ENCODE data around the gene TEKT2. TPM values are rescaled to one million over a fixed set of nuclear protein-coding genes. Genes with fewer than 3 reads are reported as not detected.

Gene TEKT2
- total and polyA plus RNA-seq, 9 donors = 0.12 to 22.5 (median 1.4) TPM

- Histone ChIP-seq H3K36me3 (no peaks in the 10 kb centered on the region), H3K9me3 (no peaks in the 10 kb centered on the region), H3K27me3 (no peaks in the 10 kb centered on the region), H3K27ac (no peak overlapping the region), H3K4me1 (ENCODE audit: insufficient read depth) (no peaks in the 10 kb centered on the region), H3K4me3 (no peak overlapping the region)
- WGBS, 3 donors = 74 to 83% (median 81%) methylated on average over 5 of the region's 5 CpGs
- DNase-seq = no peak
- no peak for TF ChIP-seq CTCF (IDR thresholded peaks at IDR 0.05)
- TF ChIP-seq EP300 (IDR thresholded peaks at IDR 0.05) = no peak
- TF ChIP-seq POLR2A (IDR thresholded peaks at IDR 0.05) = no peak
- intact Hi-C loops (cut with DNase I) = no loop called here
Observed at GRCh38 chr1:36115931-36116330, 32.0 kb downstream of the TEKT2 start.

GRCh38 chr1:36116901-36117300 lies 33.0 kb downstream of the TEKT2 start:
- WGBS, 3 donors = 75 to 89% (median 87%) methylated on average over 5 of the region's 5 CpGs
- Histone ChIP-seq H3K27ac (no peak overlapping the region), H3K4me1 (ENCODE audit: insufficient read depth) (no peaks in the 10 kb centered on the region), H3K4me3 (no peak overlapping the region), H3K9me3 (no peaks in the 10 kb centered on the region), H3K36me3 (no peaks in the 10 kb centered on the region), H3K27me3 (no peaks in the 10 kb centered on the region)
- TF ChIP-seq POLR2A (IDR thresholded peaks at IDR 0.05) (no peak), EP300 (IDR thresholded peaks at IDR 0.05) (no peak), CTCF (IDR thresholded peaks at IDR 0.05) (no peak)
- no peak for DNase-seq
- intact Hi-C loops (cut with DNase I) = no loop called here

GRCh38 chr1:36118447-36119204 lies 34.7 kb downstream of the TEKT2 start:
- TF ChIP-seq EP300 (IDR thresholded peaks at IDR 0.05) (no peak), POLR2A (IDR thresholded peaks at IDR 0.05) (no peak), CTCF (IDR thresholded peaks at IDR 0.05) (no peak)
- H3K9me3 ChIP-seq = no peaks in the 10 kb centered on the region
- WGBS, 3 donors = 55 to 61% (median 60%) methylated on average over 9 to 10 of the region's 10 CpGs
- H3K36me3 ChIP-seq = no peaks in the 10 kb centered on the region
- intact Hi-C loops (cut with DNase I) = no loop called here
- H3K4me1 ChIP-seq (ENCODE audit: insufficient read depth) = no peaks in the 10 kb centered on the region
- no peaks in the 10 kb centered on the region for H3K27me3 ChIP-seq
- no peak overlapping the region for H3K4me3 ChIP-seq
- DNase-seq = no peak
- H3K27ac ChIP-seq = no peak overlapping the region

- DNase-seq = no peak
- no peaks in the 10 kb centered on the region for H3K9me3 ChIP-seq
- H3K4me3 ChIP-seq = no peak overlapping the region
- H3K4me1 ChIP-seq (ENCODE audit: insufficient read depth) = no peaks in the 10 kb centered on the region
- H3K36me3 ChIP-seq = no peaks in the 10 kb centered on the region
- 27 to 37% (median 29%) methylated on average over 9 of the region's 9 CpGs for WGBS, 3 donors
- no peak for TF ChIP-seq CTCF (IDR thresholded peaks at IDR 0.05)
- no peak for TF ChIP-seq POLR2A (IDR thresholded peaks at IDR 0.05)
- no peak for TF ChIP-seq EP300 (IDR thresholded peaks at IDR 0.05)
- intact Hi-C loops (cut with DNase I) = no loop called here
- H3K27me3 ChIP-seq = no peaks in the 10 kb centered on the region
- H3K27ac ChIP-seq = no peak overlapping the region
Observed at GRCh38 chr1:36119456-36119855, 35.6 kb downstream of the TEKT2 start.
